PC-9 (cell line): ENCODE results near the gene CAMK2B. TPM values are rescaled to one million over a fixed set of nuclear protein-coding genes. Genes with fewer than 3 reads are reported as not detected.

ENCODE experiments used
- BruUV-seq: library from RNA; stranded (reverse); fragments of 400-500 nt; replicated peaks from 2 replicates; lab custom pipeline; 2021; lab: Mats Ljungman, UMichigan
- CTCF ChIA-PET: fragments of 300-600 bp; sonication (Branson Sonifier 250); formaldehyde crosslinking; loops from one replicate; lab custom pipeline; 2022; ENCODE audit warnings: antibody characterized with exemption; lab: Charles Lee
- POLR2A ChIA-PET: fragments of 300-600 bp; sonication (Branson Sonifier 250); formaldehyde crosslinking; loops from one replicate; lab custom pipeline; 2022; ENCODE audit warnings: antibody characterized with exemption; ENCODE audit not compliant: unreplicated experiment; lab: Charles Lee
- DNase-seq, 2 experiments: peaks; one replicate each; pipeline versions ENCODE4 v3.0.0 to v3.0.0-alpha.2; 2015 to 2022; ENCODE audit warnings: mixed read lengths in 1 of 2
- H2AFZ ChIP-seq: fragments of 200-600 bp; sonication (generic); 2 replicates; pipeline ENCODE4 v1.8.1; 2017; ENCODE audit warnings: antibody characterized with exemption
- H3F3A ChIP-seq: fragments of 200-600 bp; sonication (generic); 2 replicates; pipeline ENCODE4 v1.8.1; 2017; ENCODE audit warnings: antibody characterized with exemption, mild to moderate bottlenecking, low read depth; ENCODE audit not compliant: insufficient read depth
- H3K27ac ChIP-seq: fragments of 200-600 bp; sonication (generic); 2 replicates; pipeline ENCODE4 v1.6.1; 2016; ENCODE audit warnings: mixed run types
- H3K27me3 ChIP-seq: fragments of 200-600 bp; sonication (generic); 2 replicates; pipeline ENCODE4 v1.6.1; 2016; ENCODE audit warnings: low read depth, mixed run types; ENCODE audit not compliant: insufficient read depth
- H3K36me3 ChIP-seq: fragments of 200-600 bp; sonication (generic); 2 replicates; pipeline ENCODE4 v1.6.1; 2016; ENCODE audit warnings: low read depth, mixed run types
- H3K4me1 ChIP-seq: fragments of 200-600 bp; sonication (generic); replicated peaks from 2 replicates; pipeline ENCODE4 v1.6.1; 2016; ENCODE audit warnings: mixed run types; ENCODE audit not compliant: insufficient read depth
- H3K4me2 ChIP-seq: fragments of 200-600 bp; sonication (generic); 2 replicates; pipeline ENCODE4 v1.6.1; 2017; ENCODE audit warnings: mixed run types
- H3K4me3 ChIP-seq: fragments of 200-600 bp; sonication (generic); 2 replicates; pipeline ENCODE4 v1.6.1; 2016; ENCODE audit warnings: mixed run types
- H3K79me2 ChIP-seq: fragments of 200-600 bp; sonication (generic); 2 replicates; pipeline ENCODE4 v1.6.1; 2017; ENCODE audit warnings: low read depth, mixed run types
- H3K9me2 ChIP-seq: fragments of 200-600 bp; sonication (generic); 2 replicates; pipeline ENCODE4 v1.8.1; 2017; ENCODE audit warnings: mild to moderate bottlenecking; ENCODE audit not compliant: insufficient read depth
- H3K9me3 ChIP-seq: fragments of 200-600 bp; sonication (generic); 2 replicates; pipeline ENCODE4 v1.8.1; 2016; ENCODE audit warnings: low read depth; ENCODE audit not compliant: insufficient read depth
- H4K20me1 ChIP-seq: fragments of 200-600 bp; sonication (generic); 2 replicates; pipeline ENCODE4 v1.8.1; 2017; ENCODE audit not compliant: insufficient read depth
- EZH2 ChIP-seq: fragments of 200-600 bp; sonication (generic); IDR thresholded peaks from 2 replicates; pipeline ENCODE4 v1.8.0; 2017; ENCODE audit warnings: antibody characterized with exemption, low read depth
- intact Hi-C: fragments of 100-400 bp; cut with micrococcal nuclease; formaldehyde crosslinking; loops from one replicate; pipeline ENCODE4 v1.10.0; 2022; ENCODE audit not compliant: unreplicated experiment
- total RNA-seq: library from RNA; stranded (reverse); gene quantifications from 2 replicates; pipeline ENCODE4 v1.2.3, GENCODE V29; 2021
- TF ChIP-seq, protein P1 (sequence below): fragments of 200-600 bp; sonication (generic); conservative IDR thresholded peaks from 2 replicates; pipeline ENCODE4 v1.6.1; 2017; ENCODE audit warnings: mixed run types, antibody characterized with exemption, mild to moderate bottlenecking, moderate library complexity

Gene CAMK2B
- total RNA-seq, 1 experiment from 2014 or later: 0.15 TPM

DNA sequence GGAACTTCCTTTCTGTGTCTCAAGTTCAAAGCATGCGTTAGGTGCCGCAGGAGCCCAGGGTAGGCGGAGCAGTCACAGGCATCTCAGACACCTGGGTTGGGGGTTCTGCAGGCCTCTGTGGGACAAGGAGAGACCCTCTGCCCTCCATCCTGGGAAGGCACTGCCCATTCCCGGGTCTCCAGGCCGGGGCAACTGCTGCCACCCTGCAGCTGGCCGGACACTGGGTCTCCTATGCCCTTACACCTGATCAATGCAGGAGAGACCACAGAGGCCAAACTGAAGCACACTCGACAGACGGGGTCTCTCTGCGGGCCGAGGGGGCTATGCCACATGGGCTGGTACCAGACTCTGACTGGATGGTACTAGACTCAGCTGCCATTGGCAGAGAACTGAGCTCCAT is 87.7 kb downstream of the CAMK2B start:
- H3F3A ChIP-seq: no peaks in the 10 kb centered on the region
- no peak for DNase-seq
- no peak overlapping the region for H2AFZ ChIP-seq
- no peaks in the 10 kb centered on the region for H3K9me2 ChIP-seq
- intact Hi-C loops: no loop called here
- POLR2A ChIA-PET: no interaction called here
- H3K79me2 ChIP-seq: no peaks in the 10 kb centered on the region
- H3K4me3 ChIP-seq: no peak overlapping the region
- TF ChIP-seq, protein P1, sequence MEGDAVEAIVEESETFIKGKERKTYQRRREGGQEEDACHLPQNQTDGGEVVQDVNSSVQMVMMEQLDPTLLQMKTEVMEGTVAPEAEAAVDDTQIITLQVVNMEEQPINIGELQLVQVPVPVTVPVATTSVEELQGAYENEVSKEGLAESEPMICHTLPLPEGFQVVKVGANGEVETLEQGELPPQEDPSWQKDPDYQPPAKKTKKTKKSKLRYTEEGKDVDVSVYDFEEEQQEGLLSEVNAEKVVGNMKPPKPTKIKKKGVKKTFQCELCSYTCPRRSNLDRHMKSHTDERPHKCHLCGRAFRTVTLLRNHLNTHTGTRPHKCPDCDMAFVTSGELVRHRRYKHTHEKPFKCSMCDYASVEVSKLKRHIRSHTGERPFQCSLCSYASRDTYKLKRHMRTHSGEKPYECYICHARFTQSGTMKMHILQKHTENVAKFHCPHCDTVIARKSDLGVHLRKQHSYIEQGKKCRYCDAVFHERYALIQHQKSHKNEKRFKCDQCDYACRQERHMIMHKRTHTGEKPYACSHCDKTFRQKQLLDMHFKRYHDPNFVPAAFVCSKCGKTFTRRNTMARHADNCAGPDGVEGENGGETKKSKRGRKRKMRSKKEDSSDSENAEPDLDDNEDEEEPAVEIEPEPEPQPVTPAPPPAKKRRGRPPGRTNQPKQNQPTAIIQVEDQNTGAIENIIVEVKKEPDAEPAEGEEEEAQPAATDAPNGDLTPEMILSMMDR: no peak
- TF ChIP-seq EZH2: no peak
- H3K27ac ChIP-seq: no peak overlapping the region
- H4K20me1 ChIP-seq: no peaks in the 10 kb centered on the region
- no peak overlapping the region for H3K4me2 ChIP-seq
- BruUV-seq: no TSS peak
- H3K9me3 ChIP-seq: no peaks in the 10 kb centered on the region
- peaks cover 67% of the 10 kb centered on the region for H3K27me3 ChIP-seq
- no peaks in the 10 kb centered on the region for H3K4me1 ChIP-seq
- no peaks in the 10 kb centered on the region for H3K36me3 ChIP-seq
- CTCF ChIA-PET: no interaction called here

DNA sequence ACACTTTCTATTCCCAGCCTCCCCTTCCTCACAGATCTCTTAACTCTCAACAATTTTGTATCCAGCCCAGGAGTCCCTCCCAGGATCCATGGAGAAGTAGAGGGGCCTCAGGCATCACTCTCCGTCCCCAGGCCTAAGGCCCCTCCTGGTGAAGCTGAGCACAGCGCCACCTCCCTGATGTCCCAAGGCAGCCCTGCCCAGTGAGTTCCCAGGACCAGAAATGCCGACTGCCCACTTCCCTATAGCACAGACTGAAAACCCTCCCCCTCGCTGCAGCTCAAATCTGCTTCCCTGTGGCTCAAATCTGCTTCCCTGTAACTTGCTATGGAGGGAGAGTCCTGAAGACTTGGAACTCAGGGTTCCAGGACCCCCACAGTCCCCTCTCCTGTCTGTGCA is 89.1 kb downstream of the CAMK2B start:
- Histone ChIP-seq H3F3A (no peaks in the 10 kb centered on the region), H3K9me3 (no peaks in the 10 kb centered on the region), H3K4me3 (no peak overlapping the region), H3K9me2 (no peaks in the 10 kb centered on the region), H2AFZ (no peak overlapping the region), H3K27ac (no peak overlapping the region), H3K27me3 (peaks cover 68% of the 10 kb centered on the region), H3K4me2 (no peak overlapping the region), H4K20me1 (no peaks in the 10 kb centered on the region), H3K36me3 (no peaks in the 10 kb centered on the region), H3K4me1 (no peaks in the 10 kb centered on the region), H3K79me2 (no peaks in the 10 kb centered on the region)
- intact Hi-C loops: no loop called here
- no peak for DNase-seq
- POLR2A ChIA-PET: interaction anchor here (0.6 kb wide), 1 partner anchor 238 kb away, joined by 6 read pairs; no protein-coding TSS in a partner anchor
- BruUV-seq: no TSS peak
- CTCF ChIA-PET: no interaction called here
- TF ChIP-seq, protein P1: no peak
- no peak for TF ChIP-seq EZH2

DNA sequence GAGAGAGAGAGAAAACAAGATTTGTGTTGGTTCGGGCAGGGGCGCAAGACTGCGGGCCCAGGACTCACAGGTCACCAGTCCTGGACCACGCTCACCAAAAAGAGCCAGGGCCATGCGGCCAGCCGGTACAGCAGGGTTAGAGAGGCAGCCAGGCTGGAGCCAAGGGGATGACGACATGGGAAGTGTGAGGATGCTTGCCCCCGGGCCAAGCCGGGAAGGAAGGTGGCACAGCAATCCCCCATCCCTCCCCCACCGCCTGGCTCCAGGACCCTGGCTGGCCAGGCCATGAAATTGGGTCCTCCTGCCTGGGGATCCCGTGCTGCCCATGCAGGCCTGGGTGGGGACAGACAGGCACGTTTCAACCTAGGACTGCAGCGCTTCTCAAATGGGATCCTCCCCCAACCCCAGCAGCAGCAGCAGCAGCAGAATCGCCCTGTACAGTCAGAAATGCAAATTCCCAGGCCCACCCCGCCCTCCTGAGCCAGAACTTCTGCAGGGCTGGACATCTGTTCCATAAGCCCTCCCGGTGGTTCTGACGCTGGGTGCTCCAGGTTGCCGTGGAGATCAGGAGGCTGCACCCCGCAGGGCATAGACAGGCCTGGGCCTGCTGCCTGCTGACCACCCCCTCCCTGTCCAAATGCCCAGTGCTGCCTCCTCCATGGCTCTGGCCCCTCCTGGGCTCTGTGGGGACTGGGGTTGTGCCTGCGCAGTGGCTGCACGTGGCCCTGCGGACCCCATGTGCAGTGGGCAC is 89.6 kb downstream of the CAMK2B start:
- H3K4me3 ChIP-seq: no peak overlapping the region
- no peaks in the 10 kb centered on the region for H4K20me1 ChIP-seq
- DNase-seq: no peak
- H2AFZ ChIP-seq: no peak overlapping the region
- no peaks in the 10 kb centered on the region for H3F3A ChIP-seq
- H3K4me2 ChIP-seq: no peak overlapping the region
- H3K4me1 ChIP-seq: no peaks in the 10 kb centered on the region
- no peaks in the 10 kb centered on the region for H3K9me2 ChIP-seq
- POLR2A ChIA-PET: interaction anchor here (0.7 kb wide), 1 partner anchor 9 kb away, joined by 5 read pairs; no protein-coding TSS in a partner anchor
- no TSS peak for BruUV-seq
- CTCF ChIA-PET: no interaction called here
- no peaks in the 10 kb centered on the region for H3K79me2 ChIP-seq
- H3K9me3 ChIP-seq: no peaks in the 10 kb centered on the region
- TF ChIP-seq, protein P1: no peak
- TF ChIP-seq EZH2: no peak
- H3K27me3 ChIP-seq: peaks cover 66% of the 10 kb centered on the region
- no peak overlapping the region for H3K27ac ChIP-seq
- intact Hi-C loops: no loop called here
- no peaks in the 10 kb centered on the region for H3K36me3 ChIP-seq
